ENCODE data around the gene DCTN2.
"Not testable (repeated sequence)": the region's sequence is repeated elsewhere in the genome, so short reads cannot be mapped to it uniquely, and the experiment has no call there.

- TF ChIP-seq POLR2A, CTCF (IDR thresholded peaks at IDR 0.05): not testable (repeated sequence)
Observed at GRCh38 chr12:57506541-57506940, 40.5 kb downstream of the DCTN2 start.
